Neuron (in vitro differentiated cells): ENCODE results near the gene FAM120A.

ENCODE experiments used
- H2AFZ ChIP-seq: one replicate; pipeline ENCODE4 v1.6.1; 2013; ENCODE audit warnings: low read depth, mild to moderate bottlenecking, inconsistent platforms, low read length, moderate library complexity
- H3K27me3 ChIP-seq: one replicate; pipeline ENCODE4 v1.6.1; 2013; ENCODE audit warnings: low read length; ENCODE audit not compliant: insufficient read depth
- H3K36me3 ChIP-seq: one replicate; pipeline ENCODE4 v1.6.1; 2013; ENCODE audit warnings: low read length; ENCODE audit not compliant: insufficient read depth
- H3K4me1 ChIP-seq: one replicate; pipeline ENCODE4 v1.6.1; 2013; ENCODE audit warnings: low read length; ENCODE audit not compliant: insufficient read depth
- H3K4me3 ChIP-seq: 2 replicates; pipeline ENCODE4 v1.5.1; 2013; ENCODE audit warnings: mild to moderate bottlenecking, low read length, moderate library complexity
- H3K9me3 ChIP-seq: one replicate; pipeline ENCODE4 v1.6.1; 2013; ENCODE audit warnings: low read length

FAM120A gene

DNA sequence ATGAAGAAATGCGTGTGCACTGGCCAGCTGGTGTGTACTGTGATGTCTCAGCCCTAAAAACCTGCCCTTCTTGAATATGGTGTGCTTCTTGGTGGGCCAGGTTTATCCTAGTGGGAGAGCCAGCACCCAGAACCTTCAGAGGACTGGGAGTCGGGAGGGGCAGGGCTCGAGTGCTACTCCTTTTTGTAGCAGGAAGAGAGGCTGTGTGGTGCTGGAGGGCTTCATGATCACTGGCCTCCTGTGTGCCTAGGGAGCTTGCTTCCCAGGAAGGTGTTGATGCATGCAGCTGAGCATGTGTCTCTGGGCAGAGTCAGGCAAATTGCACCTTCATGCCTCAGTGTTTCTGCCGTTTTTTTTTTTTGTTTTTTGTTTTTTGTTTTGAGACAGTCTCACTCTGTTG is 144.9 kb downstream of the FAM120A start:
- Histone ChIP-seq H2AFZ (no peak overlapping the region), H3K4me3 (no peak overlapping the region), H3K27me3 (no peaks in the 10 kb centered on the region), H3K9me3 (no peaks in the 10 kb centered on the region), H3K36me3 (no peaks in the 10 kb centered on the region), H3K4me1 (peaks cover 12% of the 10 kb centered on the region)

DNA sequence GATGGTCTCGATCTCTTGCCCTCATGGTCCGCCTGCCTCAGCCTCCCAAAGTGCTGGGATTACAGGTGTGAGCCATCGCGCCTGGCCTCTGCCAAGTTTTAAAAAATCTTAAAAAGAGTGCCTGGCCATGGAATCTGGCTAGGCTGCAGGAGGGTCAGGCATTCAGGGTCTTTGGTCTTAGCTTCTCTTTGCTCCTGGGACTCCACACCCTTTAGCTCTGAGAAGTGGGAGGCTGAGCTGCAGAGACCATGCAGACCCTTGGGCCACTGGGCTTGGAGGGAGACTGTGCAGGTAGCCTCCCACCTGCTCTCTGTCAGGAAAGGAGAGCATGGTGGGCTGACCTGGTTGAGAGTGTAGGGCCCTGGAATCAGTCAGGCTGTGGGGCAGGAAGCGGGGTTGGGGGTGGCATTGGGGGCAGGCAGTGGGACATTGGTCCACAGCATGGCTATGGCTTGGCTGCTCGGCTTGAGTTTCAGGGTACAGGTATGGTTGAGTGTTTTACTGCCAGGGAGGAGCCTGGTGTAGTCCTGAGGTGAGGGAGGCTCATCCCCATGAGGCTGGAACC is 145.7 kb downstream of the FAM120A start:
- Histone ChIP-seq H3K4me3 (no peak overlapping the region), H2AFZ (no peak overlapping the region), H3K36me3 (no peaks in the 10 kb centered on the region), H3K27me3 (no peaks in the 10 kb centered on the region), H3K4me1 (peaks cover 12% of the 10 kb centered on the region), H3K9me3 (no peaks in the 10 kb centered on the region)

DNA sequence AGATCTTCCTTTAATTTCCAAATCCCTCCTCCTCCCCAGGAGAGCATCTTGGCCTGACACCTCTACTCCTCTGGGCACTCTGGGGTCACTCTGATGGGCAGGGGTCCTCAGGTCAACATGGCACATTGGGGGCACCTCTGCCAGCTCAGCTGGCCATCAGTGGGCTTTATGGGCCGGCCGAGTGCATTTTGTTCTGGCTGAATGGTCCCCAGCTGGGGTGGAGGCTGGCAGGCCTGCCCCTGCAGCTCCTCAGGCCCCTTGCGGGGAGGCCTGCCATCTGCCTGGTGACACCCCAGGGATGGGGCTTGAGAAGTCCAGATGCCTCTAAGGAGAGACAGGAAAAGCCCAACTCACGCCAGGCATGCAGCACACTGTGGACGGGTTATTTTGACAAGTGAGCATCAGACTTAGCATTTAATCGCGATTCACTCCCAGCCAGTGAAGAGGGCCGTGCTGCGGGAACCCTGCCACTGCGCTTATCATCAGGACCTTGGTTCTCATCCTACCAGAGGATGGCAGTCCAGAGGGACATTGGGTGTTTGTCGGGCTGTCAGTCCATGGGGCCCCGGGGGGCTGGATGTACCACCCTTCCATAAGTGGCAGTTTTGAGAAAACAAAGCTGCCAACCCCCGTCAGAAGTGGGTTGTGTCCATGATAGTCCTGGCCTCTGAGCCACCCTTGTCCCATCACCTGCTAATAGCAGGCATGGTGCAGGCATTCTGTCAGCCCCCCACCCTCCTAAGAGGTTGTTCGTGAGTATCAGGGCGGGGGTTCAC is 146.6 kb downstream of the FAM120A start:
- no peaks in the 10 kb centered on the region for H3K9me3 ChIP-seq
- peaks cover 8% of the 10 kb centered on the region for H3K4me1 ChIP-seq
- H3K4me3 ChIP-seq: no peak overlapping the region
- no peaks in the 10 kb centered on the region for H3K36me3 ChIP-seq
- no peaks in the 10 kb centered on the region for H3K27me3 ChIP-seq
- H2AFZ ChIP-seq: no peak overlapping the region

DNA sequence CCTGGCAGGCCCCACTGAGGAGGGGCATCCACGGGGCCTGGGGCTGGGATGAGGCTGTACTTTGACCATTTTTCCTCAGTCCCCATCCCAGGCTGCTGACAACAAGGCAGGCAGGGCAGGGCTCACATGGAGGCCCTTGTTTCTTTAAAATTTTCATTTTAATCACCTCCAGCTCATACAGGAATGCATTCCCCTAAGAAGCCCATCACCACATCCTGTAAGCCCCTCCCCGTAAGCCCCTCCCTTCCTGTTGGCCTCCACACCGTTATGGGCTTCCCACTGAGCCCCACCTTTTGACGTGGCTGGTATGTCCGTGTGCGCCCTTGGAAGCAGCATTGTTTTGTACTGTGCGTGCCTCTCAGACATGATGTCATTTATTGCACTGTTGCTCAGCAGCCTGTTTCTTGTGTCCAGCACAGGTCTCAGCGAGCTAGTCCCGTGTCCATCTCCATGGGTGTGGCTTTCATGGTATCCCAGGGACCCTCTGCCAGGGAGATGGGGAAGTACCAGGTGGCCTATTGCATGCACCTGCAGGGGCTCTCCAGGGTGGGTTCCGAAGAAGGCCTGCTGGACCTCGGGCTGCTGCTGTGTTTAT is 147.3 kb downstream of the FAM120A start:
- peaks cover 8% of the 10 kb centered on the region for H3K4me1 ChIP-seq
- no peak overlapping the region for H2AFZ ChIP-seq
- no peaks in the 10 kb centered on the region for H3K36me3 ChIP-seq
- H3K9me3 ChIP-seq: no peaks in the 10 kb centered on the region
- H3K4me3 ChIP-seq: no peak overlapping the region
- H3K27me3 ChIP-seq: no peaks in the 10 kb centered on the region

DNA sequence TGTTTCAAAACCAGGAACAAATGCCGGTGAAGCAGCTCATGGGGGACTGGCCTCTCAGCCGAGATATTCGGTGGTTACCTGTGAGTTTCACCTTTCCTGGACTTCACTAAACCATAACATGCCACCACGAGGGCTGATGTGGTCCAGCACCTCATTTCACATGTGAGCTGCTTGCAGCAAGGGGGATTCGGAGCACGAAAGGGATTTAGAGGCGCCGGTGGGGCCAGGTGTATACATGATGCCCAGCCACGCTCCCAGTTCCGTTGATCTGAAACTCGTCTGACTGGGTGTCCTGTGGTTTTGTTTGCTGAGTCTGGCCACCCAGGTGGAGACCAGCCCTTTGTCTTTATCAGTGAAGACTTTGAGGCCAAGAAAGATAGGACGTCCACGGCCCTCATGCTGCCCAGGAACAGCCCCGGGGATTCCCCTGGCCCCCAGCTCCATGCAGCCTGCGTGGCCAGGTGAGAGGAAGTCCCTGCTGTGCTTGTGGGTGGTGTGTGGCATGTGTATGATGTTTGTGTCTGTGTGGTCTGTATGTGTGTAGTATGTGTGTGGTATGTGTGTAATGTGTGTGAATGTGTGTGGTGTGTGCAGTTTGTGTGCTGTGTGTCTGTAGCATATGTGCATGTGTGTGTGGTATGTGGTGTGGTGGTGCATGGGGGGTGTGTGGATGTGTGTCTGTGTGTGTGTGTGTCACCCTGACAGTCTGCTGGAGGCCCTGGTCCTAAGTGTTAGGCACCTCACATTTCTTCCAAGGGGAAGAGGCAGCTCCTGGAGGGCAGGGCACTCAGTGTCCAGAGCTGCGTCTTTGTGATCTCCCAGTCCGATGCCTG is 148.3 kb downstream of the FAM120A start:
- H3K27me3 ChIP-seq: no peaks in the 10 kb centered on the region
- H3K4me1 ChIP-seq: peaks cover 8% of the 10 kb centered on the region
- H3K4me3 ChIP-seq: no peak overlapping the region
- no peak overlapping the region for H2AFZ ChIP-seq
- H3K36me3 ChIP-seq: no peaks in the 10 kb centered on the region
- no peaks in the 10 kb centered on the region for H3K9me3 ChIP-seq

DNA sequence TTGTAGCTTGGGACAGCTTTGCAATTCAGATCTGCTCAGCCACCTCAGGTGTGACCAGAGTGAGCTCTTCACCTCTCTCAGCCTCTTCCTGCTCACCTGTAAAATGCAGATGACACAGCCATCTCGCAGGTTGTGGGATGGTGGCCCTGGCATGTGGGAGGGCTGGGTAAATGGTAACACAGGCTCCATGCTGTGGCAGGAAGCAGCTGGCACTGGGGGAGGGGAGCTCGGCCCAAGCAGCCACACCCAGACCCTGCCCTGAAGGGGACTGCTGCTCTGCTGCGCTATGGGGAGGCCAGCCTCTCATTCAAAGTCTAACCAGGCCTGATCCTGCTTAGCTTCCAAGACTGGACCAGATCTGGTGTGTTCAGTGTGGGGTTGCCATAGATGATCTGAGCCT is 149.0 kb downstream of the FAM120A start:
- H3K9me3 ChIP-seq: peaks cover 3% of the 10 kb centered on the region

DNA sequence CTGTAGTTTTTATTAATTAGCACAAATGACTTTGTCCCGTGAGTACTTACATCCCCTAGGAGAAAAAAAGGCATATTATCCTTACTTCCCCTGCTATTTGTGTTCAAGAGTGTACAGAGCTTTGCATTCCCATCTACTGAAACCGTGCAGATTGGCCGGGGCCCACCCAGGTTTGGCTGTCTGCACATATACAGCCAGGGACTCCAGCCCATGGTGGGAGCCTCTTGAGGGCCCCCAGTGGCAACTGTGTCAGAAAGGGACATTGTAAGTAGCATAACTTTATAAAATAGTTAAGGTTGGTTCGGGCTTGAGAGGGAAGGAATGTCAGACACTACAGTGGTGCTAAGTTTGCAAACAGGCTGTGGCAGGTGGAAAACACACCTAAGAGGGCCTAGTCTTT is 149.6 kb downstream of the FAM120A start:
- peaks cover 8% of the 10 kb centered on the region for H3K4me1 ChIP-seq
- H3K36me3 ChIP-seq: no peaks in the 10 kb centered on the region
- H2AFZ ChIP-seq: no peak overlapping the region
- no peaks in the 10 kb centered on the region for H3K27me3 ChIP-seq
- H3K4me3 ChIP-seq: no peak overlapping the region
- peaks cover 3% of the 10 kb centered on the region for H3K9me3 ChIP-seq

More for the DNA sequence above, 149.0 kb downstream of the FAM120A start:
- Histone ChIP-seq H2AFZ (no peak overlapping the region), H3K4me1 (peaks cover 8% of the 10 kb centered on the region), H3K27me3 (no peaks in the 10 kb centered on the region), H3K4me3 (no peak overlapping the region), H3K36me3 (no peaks in the 10 kb centered on the region)

DNA sequence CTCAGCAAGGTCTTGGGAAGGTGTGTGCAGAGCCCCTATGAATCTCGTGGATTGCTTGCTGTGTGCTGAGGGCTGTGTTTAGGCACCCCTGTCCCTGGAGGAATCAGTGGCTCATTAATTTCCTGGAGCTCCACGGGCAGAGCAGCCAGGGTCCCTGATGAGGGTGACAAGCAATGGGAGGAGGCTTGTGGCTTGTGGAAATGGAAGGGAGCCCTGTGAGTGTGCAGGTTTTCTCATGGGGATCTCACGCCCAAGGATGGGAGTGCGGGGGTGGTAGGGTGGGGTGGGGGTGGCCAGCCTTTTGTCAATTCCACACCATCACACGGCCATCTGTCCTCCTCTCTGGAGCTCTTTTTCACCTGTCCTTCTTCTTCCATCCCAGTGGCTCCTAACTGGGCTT is 150.2 kb downstream of the FAM120A start:
- Histone ChIP-seq H3K9me3 (peaks cover 3% of the 10 kb centered on the region), H3K4me1 (peaks cover 8% of the 10 kb centered on the region), H2AFZ (no peak overlapping the region), H3K4me3 (no peak overlapping the region), H3K36me3 (no peaks in the 10 kb centered on the region), H3K27me3 (no peaks in the 10 kb centered on the region)

DNA sequence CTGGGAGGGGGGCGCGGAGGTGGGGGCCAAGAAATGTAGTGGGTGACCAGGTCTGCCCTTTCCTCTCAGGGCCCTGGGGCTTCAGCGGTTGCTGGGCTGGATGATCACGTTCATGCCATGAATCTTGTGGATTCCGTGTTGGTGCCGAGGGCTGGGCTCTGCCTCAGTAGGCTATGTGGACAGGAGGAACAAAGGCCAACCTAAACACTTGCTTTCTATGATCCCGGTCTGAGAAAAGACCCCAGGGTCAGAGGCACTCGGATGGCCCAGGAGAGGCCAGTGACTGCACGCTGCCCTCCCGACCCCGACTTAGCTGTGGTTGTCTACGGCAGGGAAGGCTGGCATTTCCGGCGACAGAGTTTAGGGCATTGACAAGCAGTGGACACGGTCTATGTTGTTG is 151.5 kb downstream of the FAM120A start:
- H3K4me3 ChIP-seq: no peak overlapping the region
- no peak overlapping the region for H2AFZ ChIP-seq
- H3K9me3 ChIP-seq: peaks cover 3% of the 10 kb centered on the region
- peaks cover 8% of the 10 kb centered on the region for H3K4me1 ChIP-seq
- no peaks in the 10 kb centered on the region for H3K27me3 ChIP-seq
- H3K36me3 ChIP-seq: no peaks in the 10 kb centered on the region

DNA sequence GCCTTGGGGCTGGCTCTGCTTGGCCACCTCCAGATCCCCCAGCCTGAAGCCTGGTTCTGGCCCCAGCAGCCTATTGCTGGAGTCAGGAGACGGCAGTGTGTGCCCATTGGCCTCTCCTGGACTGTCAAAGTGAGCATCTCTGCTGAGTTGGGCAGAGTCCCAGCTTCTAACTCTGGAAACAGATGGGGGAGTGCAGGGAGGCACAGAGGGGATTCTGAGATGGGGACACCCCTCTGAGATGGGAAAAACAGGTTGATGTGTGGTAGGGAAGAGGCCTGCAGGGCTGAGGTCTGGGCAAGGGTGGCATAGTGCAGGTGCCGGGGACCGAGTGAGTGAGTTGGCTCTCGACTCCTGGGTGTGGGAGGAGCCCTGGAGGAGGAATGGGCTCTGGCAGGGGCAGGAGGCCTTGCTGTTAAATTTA is 152.4 kb downstream of the FAM120A start:
- H3K27me3 ChIP-seq: no peaks in the 10 kb centered on the region
- H3K4me1 ChIP-seq: peaks cover under 1% of the 10 kb centered on the region
- H3K9me3 ChIP-seq: peaks cover 3% of the 10 kb centered on the region
- no peaks in the 10 kb centered on the region for H3K36me3 ChIP-seq
- no peak overlapping the region for H2AFZ ChIP-seq
- no peak overlapping the region for H3K4me3 ChIP-seq

DNA sequence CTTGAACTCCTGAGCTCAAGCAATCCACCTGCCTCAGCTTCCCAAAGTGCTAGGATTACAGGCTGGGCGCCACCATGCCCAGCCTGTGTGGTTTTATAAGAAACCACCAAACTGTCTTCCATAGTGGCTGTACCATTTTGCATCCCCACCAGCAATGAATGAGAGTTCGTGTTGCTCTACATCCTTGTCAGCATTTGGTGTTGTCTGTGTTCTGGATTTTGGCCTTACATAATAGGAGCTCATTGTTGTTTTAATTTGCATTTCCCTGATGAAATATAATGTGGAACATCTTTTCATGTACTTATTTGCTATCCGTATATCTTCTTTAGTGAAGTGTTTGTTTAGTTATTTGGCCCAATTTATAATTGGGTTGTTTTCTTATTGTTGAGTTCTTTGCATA is 154.7 kb downstream of the FAM120A start:
- Histone ChIP-seq H3K4me1 (no peaks in the 10 kb centered on the region), H2AFZ (no peak overlapping the region), H3K9me3 (peaks cover 6% of the 10 kb centered on the region), H3K4me3 (no peak overlapping the region), H3K27me3 (no peaks in the 10 kb centered on the region), H3K36me3 (no peaks in the 10 kb centered on the region)

DNA sequence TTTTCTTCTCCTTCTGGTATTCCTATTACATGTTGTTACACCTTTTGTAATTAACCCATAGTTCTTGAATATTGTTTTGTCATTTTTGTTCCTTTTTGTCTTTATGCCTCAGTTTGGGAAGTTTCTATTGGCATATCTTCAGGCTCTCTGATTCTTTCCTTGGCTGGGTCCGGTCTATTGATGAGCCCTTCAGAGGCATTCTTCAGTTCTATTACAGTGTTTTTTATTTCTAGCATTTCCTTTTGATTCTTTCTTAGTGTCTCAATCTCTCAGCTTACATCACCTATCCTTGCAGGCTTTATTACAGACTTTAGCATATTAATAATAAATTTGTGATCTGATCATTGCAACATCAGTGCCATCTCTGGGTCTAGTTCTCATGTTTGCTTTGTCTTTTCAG is 158.7 kb downstream of the FAM120A start:
- peaks cover 4% of the 10 kb centered on the region for H3K9me3 ChIP-seq
- H3K27me3 ChIP-seq: no peaks in the 10 kb centered on the region
- no peak overlapping the region for H2AFZ ChIP-seq
- H3K36me3 ChIP-seq: no peaks in the 10 kb centered on the region
- H3K4me3 ChIP-seq: no peak overlapping the region
- no peaks in the 10 kb centered on the region for H3K4me1 ChIP-seq
